Activated CD4-positive, alpha-beta T cell treated with anti-CD3 and anti-CD28 coated beads for 48 hours (primary cell): ENCODE measurements around the gene PPP4R3B.
"Not testable (repeated sequence)": the region's sequence is repeated elsewhere in the genome, so short reads cannot be mapped to it uniquely, and the experiment has no call there.

Experiments
- DNase-seq: peaks from one replicate; pipeline ENCODE4 v3.0.0-alpha.2; 2020

The PPP4R3B gene

DNA sequence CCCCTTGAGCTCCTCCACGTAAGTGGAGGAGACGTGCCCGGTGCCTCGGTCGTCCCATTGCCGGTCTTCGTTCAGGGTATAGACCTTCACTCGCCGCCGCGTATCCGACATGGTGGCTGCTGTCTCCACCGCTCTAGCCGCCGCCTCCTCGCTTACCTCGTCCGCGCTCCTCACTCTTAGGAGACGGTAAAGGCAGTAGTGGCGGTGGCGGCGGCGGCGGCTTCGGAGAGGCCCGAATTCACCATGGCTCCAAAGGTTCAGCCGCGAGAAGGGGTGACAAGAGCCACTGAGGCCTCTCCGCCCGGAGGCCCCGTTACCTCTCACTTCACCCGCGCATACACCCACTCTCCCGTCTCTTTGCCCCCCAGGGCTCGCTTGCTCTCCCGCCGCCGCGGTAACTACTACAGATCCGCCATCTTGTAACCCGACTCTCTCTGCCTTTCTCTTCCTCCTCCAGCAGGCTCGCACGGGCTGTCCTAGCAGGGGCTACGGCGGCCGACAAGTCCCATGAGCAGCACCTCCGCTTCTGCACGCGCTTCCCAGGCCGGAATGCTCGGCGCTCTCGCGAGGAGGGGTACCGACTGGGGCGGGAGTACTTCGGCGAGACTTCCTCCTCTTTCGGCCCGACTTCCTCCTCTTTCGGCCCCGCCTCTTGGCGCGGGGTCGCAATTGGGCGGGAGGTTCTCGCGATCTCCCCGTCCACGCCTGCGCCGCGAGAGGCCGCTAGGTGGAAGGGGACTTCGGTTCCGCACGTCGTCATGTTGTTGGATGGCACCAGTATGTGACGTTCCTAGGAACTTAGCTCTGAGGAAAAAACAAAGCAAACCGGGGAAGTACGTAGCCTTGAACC lies at the start of gene PPP4R3B:
TSS of gene PPP4R3B (minus strand) at position 448 of the 850 bp plus-strand sequence. CDS start at position 111, 337 bp downstream.
- peak; percentile 99 for DNase-seq

DNA sequence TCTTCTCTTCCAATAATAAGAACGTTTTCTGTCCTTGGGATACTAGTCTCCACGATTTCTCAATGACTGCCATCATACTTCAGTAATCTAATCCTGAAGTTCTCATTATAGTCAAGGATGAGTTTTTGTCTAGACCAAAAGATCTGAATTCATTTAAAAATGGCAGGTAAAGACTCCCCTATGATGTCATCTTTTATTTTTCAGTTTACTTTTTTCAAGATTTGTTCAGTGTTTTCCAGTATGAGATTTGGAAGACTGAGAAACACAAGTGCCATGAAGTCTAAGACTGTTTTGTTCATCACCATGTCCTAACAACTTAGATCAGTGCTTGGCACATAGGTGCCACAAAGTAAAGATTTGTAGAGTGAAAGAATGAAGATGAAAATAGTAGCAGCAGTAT lies 35.8 kb upstream of the PPP4R3B start:
- DNase-seq, result no peak

DNA sequence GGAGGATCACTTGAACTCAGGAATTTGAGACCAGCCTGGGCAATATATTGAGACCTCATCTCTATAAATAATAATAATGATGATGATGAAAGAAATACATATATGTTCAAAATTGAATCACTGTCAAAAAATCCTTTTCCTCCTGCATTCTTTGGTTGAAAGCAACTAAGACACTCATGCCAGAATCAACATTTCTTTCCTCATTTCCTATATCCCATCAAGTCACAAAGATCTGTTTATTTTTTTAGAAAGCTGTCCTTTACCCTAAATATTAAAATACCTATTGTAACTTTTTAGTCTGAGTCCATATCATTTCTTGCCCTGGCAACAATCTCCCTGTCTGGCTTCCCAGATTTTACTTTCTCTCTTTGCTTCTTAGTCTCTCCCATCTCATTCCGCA lies 31.8 kb upstream of the PPP4R3B start:
- DNase-seq, result no peak

DNA sequence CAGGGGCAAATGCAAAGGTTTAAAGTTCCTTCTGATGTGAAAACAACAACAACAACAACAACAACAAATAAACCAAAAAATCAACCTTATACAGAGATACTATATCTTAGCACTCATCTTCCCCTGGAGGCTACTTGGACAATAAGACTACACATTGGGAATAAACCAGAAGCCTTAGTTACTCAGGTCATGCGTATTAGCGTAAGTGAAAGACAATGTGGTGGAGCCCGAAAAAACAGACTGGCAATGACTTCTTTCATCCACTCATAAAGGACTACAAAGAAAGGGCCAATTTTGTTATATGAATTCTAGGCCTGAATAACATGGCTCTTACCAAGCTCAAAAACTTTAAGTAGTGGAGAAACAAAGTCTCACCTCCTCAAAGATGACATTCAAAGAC lies 19.4 kb upstream of the PPP4R3B start:
- DNase-seq, result no peak

DNA sequence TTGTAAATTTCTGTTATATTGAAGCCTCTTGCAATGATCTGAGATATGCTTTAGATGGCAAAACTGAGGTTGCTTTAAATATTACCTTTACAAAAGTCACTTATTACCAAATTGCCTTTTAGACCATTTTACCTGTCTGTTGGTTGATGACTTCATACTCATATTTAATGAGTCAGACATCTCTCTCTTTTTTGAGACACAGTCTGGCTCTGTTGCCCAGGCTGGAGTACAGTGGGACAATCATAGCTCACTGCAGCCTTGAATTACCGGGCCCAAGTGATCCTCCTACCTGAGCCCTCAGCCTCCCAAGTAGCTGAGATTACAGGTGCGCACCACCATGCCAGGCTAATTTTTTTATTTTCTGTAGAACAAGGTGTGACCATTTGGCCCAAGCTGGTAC lies 11.5 kb upstream of the PPP4R3B start:
- no peak for DNase-seq

DNA sequence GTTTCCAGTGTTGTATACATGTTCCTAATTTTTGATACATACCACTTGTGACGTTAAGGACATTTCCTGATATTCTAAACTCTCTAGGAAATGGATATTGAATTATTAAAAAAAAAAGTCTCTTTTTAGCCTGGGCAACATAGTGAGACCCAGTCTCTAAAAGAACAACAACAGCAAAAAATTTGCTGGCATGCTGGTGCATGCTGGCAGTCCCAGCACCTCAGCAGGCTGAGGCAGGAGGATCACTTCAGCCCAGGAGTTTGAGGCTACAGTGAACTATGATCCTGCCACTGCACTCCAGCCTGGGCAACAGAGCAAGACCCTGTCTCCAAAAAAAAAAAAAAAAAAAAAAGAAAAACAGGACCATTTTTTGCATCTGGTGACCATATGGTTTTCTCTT lies 10.5 kb upstream of the PPP4R3B start:
- no peak for DNase-seq

DNA sequence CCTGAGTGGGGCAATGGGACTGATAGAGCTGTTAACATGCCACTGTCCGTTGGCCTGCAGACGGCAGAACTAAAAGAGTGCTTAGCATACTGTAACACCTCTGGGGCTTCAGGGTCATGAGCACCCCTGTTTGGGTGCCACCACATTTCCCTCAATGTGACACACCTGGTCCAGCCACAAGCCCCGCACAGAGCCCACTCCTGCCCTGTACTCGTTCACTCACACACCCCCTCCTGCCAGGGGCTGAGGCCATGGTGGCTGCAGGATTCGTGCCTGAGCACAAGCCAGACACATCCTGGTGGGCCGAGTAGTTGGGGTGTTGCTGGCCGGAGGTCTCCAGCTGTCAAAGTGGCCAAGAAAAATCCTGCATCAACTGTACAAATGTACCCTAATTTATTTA lies 4.4 kb upstream of the PPP4R3B start:
- no peak for DNase-seq

DNA sequence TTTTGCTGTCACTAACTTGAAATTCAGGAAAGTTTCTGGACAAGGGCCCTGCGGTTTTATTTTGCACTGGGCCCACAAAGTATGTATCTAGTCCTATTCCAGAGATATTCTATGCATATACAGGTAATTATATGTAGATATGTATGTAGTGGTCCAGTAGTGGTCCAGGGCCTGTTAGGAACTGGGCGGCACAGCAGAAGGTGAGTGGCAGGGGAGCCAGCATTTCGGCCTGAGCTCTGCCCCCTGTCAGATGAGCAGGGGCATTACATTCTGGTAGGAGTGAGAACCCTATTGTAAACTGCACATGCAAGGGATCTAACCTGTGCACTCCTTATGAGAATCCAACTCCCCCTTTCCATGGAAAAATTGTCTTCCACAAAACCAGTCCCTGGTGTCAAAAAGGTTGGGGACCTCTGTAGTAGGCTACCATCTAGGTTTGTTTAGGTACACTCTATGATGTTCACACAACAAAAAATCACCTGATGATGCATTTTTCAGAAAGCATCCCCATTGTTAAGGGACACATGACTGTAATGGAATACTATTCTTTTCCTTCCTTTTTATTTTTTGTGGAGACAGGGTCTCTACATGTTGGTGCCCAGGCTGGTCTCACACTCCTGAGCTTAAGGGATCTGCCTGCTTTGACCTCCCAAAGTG lies 2.8 kb upstream of the PPP4R3B start:
- DNase-seq, result peak; percentile 29

DNA sequence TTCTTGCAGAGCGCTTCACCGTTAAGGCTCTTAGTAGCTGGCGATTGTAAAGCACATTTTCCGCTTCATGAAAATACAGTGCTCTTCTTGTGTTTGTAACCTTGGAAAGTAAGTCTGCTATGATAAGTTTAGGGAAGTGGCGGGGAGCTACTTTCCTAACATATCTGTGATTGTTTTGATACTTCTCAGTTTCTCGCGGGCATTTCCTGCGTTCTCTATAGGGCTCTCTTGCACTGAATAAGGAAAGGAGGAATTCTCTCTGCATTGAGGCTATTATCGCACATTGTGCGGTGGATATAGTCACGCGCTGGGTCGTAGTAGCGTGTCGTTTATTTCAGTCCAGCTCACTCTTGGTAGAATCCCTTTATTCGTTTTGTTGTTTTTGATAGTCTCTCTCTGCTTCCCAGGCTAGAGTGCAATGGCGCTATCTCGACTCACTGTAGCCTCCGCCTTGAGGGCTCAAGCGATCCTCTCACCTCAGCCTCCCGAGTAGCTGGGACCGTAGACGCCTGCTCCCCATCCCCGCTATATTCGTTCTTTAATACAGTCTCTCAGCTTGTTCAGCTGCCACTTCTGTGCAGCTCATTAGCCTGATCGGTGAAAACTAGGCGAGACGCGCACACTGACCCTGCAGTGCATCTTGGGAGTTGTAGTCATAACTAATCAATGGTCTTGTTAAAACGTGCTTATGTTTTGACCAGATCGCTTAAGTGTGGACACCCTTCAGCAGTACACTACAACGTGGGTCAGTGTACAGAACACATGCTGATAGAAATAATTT lies 1.0 kb upstream of the PPP4R3B start:
- DNase-seq, result peak; percentile 63

DNA sequence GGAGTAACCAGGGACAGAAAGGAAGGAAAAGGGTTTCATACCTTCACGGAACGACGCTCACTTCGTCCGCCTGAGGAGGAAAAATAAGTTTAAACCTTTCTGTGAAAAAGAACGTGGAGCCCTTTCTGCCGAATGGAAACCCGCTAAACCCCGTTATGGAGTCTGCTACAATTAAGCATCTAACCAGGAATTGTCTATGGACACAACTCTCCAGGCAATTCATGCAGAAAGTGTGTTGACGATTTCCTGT lies 528 bp upstream of the PPP4R3B start:
- DNase-seq, result no peak

DNA sequence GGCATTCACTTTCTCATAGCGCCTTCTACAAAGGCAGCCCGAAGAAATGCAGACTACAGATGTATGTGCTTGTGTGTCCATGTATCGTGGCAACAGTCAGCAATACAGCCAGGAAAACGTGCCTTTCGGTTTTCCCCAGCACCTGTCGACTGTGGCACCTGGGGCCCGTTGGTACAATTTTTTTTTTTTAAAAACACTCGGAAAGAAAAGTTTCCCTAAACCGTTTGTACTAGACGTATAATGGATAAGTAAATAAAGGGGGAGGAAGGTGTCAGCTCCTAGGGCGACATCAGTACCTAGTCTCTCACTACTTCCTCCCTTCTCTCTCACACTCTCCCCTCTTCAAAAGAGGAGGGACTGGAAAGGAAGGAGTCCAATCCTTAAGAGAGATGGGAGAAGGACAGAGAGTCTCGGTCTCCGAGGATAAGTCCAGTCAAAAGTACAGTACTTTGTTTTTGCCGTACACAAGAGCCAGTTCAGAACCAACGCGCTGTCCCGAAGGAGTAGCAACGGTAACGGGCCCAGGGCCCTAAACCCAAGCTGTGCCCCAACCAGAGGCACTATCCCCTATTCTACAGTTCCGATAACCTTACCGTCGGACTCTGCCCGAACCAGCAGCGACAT lies 759 bp downstream of the PPP4R3B start:
- DNase-seq, result peak; percentile 42

DNA sequence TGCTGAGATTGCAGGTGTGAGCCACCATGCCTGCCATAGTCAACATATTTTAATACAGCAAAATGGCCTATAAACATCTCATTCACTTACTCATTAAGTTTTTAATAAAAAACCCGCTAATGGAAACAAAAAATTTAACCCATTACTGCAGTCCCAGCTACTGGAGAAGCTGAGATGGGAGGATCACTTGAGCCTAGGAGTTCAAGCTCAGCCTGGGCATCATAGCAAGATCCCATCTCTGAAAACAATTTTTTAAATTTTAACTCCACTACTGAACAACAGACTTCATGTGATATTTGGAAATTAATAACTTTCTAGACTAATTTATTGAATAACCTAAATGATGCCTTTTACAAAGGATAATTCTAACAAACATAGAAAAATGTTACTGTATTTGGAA lies 5.4 kb downstream of the PPP4R3B start:
- no peak for DNase-seq

DNA sequence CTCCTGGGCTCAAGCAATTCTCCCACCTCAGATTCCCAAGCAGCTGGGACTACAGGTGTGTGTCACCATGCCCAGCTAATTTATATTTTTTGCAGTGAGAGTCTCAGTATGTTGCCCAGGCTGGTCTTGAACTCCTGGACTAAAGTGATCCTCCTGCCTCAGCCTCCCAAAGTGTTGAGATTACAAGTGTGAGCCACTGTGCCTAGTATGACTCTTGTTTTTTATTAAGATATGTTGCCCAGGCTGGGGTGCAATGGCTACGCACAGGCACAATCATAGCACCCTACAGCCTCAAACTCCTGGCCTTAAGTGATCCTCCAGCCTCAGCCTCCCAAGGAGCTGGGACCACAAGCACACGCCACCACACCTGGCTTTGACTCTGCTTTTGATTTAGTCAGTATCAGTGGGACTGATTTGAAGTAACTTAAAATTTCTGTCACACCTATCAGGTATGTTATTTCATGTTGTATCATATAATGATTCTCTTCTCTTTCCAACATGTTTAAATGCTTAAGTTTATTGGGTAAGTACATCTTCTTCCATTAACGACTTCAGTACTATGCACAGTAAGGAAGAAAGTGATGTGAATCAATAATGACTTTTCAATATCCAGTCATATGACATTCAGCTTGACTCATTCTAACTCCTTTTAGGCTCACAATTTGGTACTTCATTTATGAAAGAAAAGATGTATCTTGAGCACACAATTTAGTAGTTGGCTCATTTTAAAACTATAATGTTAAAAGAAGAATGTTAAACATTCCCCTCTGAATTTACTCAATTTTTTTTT lies 6.3 kb downstream of the PPP4R3B start:
- no peak for DNase-seq

DNA sequence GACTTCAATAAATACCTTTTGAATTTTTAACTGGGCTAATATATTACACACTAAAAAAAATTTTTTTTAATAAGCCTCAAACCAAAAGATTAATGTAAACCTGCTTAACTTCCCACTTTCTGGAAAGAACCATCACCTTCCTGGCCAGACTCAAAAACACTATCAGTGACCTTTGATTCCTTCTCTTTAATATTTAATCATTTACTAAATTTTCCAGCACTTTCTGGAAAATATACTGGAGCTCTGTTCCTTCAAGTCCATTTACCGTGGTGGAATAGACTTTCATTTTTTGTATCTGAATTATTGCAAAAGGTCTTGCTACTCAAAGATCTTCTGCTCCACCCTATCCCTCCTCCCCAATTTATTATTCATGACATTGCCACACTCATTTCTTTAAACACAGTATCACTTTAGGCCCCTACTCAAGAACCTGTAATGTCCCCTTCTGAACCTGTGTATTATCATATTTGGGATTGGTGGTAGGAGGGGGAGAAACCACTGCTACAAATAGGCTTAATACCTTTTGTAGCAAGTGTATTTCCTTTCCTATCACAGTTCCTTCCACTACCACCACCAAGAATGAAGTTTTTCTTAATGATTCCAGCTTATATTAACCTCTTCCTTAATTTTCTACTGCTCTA lies 7.4 kb downstream of the PPP4R3B start:
- no peak for DNase-seq

DNA sequence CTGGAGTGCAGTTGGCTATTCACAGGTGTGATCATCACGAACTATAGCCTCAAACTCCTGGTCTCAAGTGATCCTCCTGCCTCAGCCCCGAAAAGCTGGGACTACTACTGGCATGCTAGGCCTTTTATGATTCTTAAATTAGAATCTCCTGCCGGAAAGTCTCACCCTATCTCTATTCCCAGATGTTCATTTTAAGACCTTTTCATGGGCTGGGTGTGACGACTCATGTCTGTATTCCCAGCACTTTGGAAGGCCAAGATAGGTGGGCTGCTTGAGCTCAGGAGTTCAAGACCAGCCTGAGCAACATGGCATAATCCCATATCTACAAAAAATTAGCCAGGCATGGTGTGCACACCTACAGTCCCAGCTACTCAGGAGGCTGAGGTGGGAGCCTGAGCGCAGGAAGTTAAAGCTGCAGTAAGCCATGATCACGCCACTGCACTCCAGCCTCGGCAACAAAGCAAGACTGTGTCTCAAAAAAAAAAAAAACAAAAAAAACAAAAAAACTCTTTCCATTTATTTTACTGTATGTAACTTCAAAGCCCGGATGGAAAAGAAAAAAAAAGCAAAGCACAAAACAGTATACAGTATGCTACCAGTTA lies 8.1 kb downstream of the PPP4R3B start:
- no peak for DNase-seq

DNA sequence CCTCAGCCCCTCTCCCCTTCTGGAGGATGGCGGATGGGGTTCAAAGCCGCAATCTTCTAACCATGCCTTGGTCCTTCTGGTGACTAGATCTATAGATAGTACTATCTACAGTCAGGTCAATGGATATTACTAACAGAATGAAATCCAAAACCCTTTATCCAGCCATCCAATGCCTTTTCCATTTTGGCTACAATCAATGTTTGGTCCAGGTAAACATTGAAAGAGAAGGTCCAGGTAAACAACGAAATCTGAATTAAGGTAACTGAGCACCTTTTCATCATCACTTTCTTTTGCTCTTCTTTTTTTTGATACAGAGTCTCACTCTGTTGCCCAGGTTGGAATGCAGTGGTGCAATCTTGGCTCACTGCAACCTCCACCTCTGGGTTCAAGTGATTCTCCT lies 9.7 kb downstream of the PPP4R3B start:
- no peak for DNase-seq

DNA sequence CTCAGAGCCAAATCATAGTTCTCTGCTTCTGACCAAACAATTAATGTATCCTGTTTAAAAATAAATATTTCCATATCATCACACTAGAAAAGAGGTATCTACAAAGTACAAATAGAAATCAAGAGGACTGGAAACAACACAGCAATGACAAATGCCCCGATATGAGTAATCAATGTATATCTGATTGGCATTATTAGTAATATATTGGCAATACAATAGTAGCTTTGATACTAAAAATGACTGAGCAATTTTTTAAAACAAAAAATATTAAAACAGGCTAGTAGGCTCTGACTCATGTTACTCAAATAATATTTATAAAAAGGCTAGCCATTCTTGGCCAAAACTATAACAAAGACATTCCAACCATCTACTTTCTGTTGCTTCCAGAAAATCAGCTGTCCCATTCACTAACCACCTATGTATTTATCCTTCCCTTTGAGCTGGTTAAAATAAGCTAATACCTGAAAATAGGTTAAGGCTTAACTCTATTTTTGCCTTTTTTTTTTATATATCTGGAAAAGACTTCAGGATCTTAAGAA lies 13.3 kb downstream of the PPP4R3B start:
- DNase-seq, result no peak

DNA sequence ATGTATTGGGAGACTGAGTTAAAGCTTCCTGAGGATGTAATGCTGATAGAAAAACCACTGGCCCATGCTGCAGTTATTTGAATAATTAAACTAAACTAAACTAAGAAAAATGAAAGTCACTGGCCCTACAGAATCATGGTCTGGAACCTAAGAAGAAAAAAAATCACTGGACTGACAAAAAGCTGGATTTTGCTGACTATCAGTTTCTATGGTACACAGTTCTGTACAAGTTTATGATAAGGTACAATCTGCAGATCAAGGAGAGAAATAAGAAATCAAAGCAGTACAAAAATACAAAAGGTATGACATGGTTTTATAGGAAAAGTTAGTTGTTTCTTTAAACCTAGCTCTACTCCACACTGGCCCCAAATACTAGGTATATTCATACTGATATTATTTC lies 15.6 kb downstream of the PPP4R3B start:
- DNase-seq, result no peak

DNA sequence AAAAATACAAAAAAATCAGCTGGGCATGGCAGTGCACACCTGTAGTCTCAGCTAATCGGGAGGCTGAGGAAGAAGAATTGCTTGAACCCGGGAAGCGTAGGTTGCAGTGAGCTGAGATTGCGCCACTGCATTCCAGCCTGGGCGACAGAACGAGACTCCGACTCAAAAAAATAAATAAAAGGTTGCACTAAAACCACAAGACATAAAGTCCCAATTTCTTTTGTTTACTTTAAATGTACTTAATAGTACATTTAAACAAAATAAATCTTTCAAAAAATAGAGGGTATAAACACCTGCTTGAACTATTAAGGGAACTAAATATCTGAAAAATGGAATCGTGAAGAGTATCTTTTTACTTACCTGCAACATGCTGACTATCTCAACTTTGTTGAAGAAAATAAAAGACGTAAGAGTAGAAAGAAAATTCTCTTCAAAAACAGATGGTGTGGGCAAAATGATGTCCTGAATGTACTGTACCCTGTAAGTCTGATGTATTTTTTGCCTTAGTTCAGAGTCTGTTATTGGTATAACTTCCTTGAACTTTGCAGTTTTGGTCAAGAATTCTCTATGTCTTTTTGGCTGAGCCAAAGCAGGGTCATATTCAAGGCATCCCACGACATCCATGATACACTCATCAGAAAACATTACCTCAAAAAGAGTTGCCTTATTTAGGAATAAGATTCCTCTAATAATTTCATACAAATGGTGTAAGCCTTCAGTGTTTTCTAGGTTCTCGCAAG lies 19.2 kb downstream of the PPP4R3B start:
- DNase-seq, result no peak

DNA sequence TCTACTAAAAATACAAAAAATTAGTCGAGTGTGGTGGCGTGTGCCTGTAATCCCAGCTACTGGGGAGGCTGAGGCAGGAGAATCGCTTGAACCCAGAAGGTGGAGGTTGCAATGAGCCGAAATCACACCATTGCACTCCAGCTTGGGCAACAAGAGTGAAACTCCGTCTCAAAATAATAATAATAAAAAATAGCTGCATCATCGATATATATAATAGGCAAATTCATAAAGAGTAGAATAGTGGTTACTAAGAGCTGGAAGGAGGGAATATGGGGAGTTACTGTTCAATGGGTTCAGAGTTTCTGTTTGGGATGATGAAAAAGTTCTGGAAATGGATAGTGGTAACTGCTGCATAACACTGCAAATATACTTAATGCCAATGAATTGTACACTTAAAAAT lies 20.6 kb downstream of the PPP4R3B start:
- DNase-seq, result not testable (repeated sequence)

DNA sequence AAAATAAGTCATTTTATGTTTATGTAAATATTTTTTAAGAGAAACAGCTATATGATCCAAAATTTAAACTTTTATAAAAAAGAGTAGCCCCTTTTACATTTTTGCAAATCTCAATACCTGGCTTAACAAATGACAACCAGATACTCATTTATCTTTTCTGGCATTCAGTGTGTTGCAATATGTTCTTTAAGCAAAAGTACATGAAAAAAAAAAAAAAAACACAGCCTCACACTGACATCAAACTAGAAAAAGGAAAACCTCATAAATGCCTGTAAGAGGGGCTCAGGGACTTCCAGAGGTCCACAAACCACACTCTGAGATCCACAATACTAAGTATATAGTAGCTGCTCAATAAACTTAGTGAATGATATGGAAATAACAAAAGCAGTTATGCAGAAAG lies 21.9 kb downstream of the PPP4R3B start:
- no peak for DNase-seq
